ENCODE measurements around the gene PSG7. TPM values are rescaled to one million over a fixed set of nuclear protein-coding genes. Genes with fewer than 3 reads are reported as not detected.

Gene PSG7
- total and polyA plus RNA-seq, 2 donors: not detected

Other genes with a start within 250 kb of the PSG7 start
- not detected for gene PSG3, start 196.7 kb downstream of the PSG7 start, total RNA-seq
- not detected for gene PSG3, start 196.7 kb downstream of the PSG7 start, polyA plus RNA-seq
- not detected for gene PSG8, start 171.5 kb downstream of the PSG7 start, total RNA-seq
- not detected for gene PSG8, start 171.5 kb downstream of the PSG7 start, polyA plus RNA-seq
- not detected for gene PSG1, start 57.5 kb downstream of the PSG7 start, total RNA-seq
- gene PSG1, start 57.5 kb downstream of the PSG7 start, polyA plus RNA-seq: not detected
- not detected for gene PSG6, start 19.3 kb downstream of the PSG7 start, total RNA-seq
- not detected for gene PSG6, start 19.3 kb downstream of the PSG7 start, polyA plus RNA-seq
- not detected for gene PSG11, start 89.3 kb upstream of the PSG7 start, total RNA-seq
- gene PSG11, start 89.3 kb upstream of the PSG7 start, polyA plus RNA-seq: not detected
- not detected for gene PSG2, start 145.5 kb upstream of the PSG7 start, total RNA-seq
- gene PSG2, start 145.5 kb upstream of the PSG7 start, polyA plus RNA-seq: not detected
- not detected for gene PSG5, start 249.3 kb upstream of the PSG7 start, total RNA-seq
- gene PSG5, start 249.3 kb upstream of the PSG7 start, polyA plus RNA-seq: not detected